ENCODE data around the gene SLC9A8.
"Not testable (repeated sequence)": the region's sequence is repeated elsewhere in the genome, so short reads cannot be mapped to it uniquely, and the experiment has no call there.

Gene SLC9A8

GRCh38 chr20:49787371-49788357 is 25.0 kb upstream of the SLC9A8 start:
- DNase-seq (ENCODE audit: low read depth): no peak

GRCh38 chr20:49790077-49790798 is 22.4 kb upstream of the SLC9A8 start:
- peak; percentile 81 for DNase-seq (ENCODE audit: low read depth)

- no peak for DNase-seq (ENCODE audit: low read depth)
Measured at GRCh38 chr20:49791165-49791564, 21.5 kb upstream of the SLC9A8 start.

GRCh38 chr20:49792006-49792405 is 20.6 kb upstream of the SLC9A8 start:
- DNase-seq (ENCODE audit: low read depth): no peak

GRCh38 chr20:49792611-49793010 is 20.0 kb upstream of the SLC9A8 start:
- no peak for DNase-seq (ENCODE audit: low read depth)

GRCh38 chr20:49794336-49795134 is 18.1 kb upstream of the SLC9A8 start:
- no peak for DNase-seq (ENCODE audit: low read depth)

GRCh38 chr20:49795135-49795424 is 17.5 kb upstream of the SLC9A8 start:
- DNase-seq (ENCODE audit: low read depth): no peak

GRCh38 chr20:49796600-49797343 is 15.9 kb upstream of the SLC9A8 start:
- no peak for DNase-seq (ENCODE audit: low read depth)

- DNase-seq (ENCODE audit: low read depth): no peak
Measured at GRCh38 chr20:49797344-49797615, 15.3 kb upstream of the SLC9A8 start.

- DNase-seq (ENCODE audit: low read depth): no peak
Measured at GRCh38 chr20:49798718-49799117, 13.9 kb upstream of the SLC9A8 start.

GRCh38 chr20:49799698-49800097 is 12.9 kb upstream of the SLC9A8 start:
- DNase-seq (ENCODE audit: low read depth): no peak

- DNase-seq (ENCODE audit: low read depth): no peak
Measured at GRCh38 chr20:49803418-49803817, 9.2 kb upstream of the SLC9A8 start.

- no peak for DNase-seq (ENCODE audit: low read depth)
Measured at GRCh38 chr20:49804364-49804763, 8.3 kb upstream of the SLC9A8 start.

- not testable (repeated sequence) for DNase-seq (ENCODE audit: low read depth)
Measured at GRCh38 chr20:49805224-49805876, 7.3 kb upstream of the SLC9A8 start.

GRCh38 chr20:49808753-49809152 is 3.9 kb upstream of the SLC9A8 start:
- no peak for DNase-seq (ENCODE audit: low read depth)

- no peak for DNase-seq (ENCODE audit: low read depth)
Measured at GRCh38 chr20:49809803-49810359, 2.7 kb upstream of the SLC9A8 start.

- no peak for DNase-seq (ENCODE audit: low read depth)
Measured at GRCh38 chr20:49810491-49811190, 2.0 kb upstream of the SLC9A8 start.

GRCh38 chr20:49811825-49812506 is 662 bp upstream of the SLC9A8 start:
- DNase-seq (ENCODE audit: low read depth): no peak

GRCh38 chr20:49813305-49813974 is 812 bp downstream of the SLC9A8 start:
- no peak for DNase-seq (ENCODE audit: low read depth)
